ENCODE results near the gene CDK18.

The CDK18 gene

GRCh38 chr1:205492201-205492667 lies 12.2 kb upstream of the CDK18 start:
- FAIRE-seq (no peak), DNase-seq (ENCODE audit: insufficient read length, low spot score) (no peak)
- TF ChIP-seq, protein P1, sequence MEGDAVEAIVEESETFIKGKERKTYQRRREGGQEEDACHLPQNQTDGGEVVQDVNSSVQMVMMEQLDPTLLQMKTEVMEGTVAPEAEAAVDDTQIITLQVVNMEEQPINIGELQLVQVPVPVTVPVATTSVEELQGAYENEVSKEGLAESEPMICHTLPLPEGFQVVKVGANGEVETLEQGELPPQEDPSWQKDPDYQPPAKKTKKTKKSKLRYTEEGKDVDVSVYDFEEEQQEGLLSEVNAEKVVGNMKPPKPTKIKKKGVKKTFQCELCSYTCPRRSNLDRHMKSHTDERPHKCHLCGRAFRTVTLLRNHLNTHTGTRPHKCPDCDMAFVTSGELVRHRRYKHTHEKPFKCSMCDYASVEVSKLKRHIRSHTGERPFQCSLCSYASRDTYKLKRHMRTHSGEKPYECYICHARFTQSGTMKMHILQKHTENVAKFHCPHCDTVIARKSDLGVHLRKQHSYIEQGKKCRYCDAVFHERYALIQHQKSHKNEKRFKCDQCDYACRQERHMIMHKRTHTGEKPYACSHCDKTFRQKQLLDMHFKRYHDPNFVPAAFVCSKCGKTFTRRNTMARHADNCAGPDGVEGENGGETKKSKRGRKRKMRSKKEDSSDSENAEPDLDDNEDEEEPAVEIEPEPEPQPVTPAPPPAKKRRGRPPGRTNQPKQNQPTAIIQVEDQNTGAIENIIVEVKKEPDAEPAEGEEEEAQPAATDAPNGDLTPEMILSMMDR (IDR thresholded peaks at IDR 0.05; ENCODE audit: insufficient read depth, missing control alignments), result no peak

- FAIRE-seq (no peak), DNase-seq (ENCODE audit: insufficient read length, low spot score) (no peak)
- TF ChIP-seq, protein P1 (IDR thresholded peaks at IDR 0.05; ENCODE audit: insufficient read depth, missing control alignments), result no peak
Observed at GRCh38 chr1:205492774-205493173, 11.7 kb upstream of the CDK18 start.

DNA sequence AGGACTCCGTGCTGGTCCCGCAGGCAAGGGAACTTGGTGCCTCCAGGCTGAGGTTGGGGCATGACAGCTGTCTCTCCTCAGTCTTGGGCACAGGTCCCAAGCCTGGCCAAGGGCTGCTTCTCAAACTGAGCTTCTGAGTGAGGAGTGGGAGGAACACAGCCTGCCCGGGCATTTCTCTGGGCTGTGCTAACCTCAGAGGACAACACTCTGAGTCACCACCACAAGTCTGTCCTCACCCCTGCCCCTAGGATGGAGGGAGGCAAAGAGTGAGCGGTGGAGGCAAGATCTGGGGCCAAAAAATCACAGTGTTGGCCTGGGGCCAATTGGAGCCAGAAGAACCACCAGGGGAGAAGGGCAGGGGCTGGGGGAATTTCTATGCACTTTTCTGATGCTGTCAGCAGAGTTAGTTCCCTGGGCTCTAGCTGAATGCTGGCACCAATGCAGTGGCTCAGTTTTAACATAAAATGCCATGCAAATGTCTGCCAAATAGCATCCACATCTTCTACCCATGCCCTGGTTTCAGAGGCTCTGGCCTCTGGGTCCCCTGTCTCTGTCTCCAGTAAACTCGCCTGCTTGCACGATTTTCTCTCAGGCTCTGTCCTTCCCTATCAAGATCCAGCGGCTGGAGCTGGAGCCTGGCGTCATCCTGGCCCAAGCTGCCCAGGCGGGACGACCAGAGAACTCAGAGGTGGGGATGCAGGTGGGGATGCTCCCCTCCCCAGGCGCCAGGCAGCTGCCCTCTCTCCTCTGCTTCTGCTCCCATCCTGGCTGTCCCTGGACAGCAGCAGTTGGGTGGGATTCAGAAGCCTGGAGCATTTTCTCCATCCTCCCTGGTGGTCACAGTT lies 11.0 kb upstream of the CDK18 start:
- DNase-seq (ENCODE audit: insufficient read length, low spot score), result no peak
- no peak for FAIRE-seq
- TF ChIP-seq, protein P1 (IDR thresholded peaks at IDR 0.05; ENCODE audit: insufficient read depth, missing control alignments), result no peak

- DNase-seq (ENCODE audit: insufficient read length, low spot score) (no peak), FAIRE-seq (no peak)
- TF ChIP-seq, protein P1 (IDR thresholded peaks at IDR 0.05; ENCODE audit: insufficient read depth, missing control alignments), result peak; percentile 7
Observed at GRCh38 chr1:205494115-205494514, 10.4 kb upstream of the CDK18 start.

GRCh38 chr1:205495237-205495823 lies 9.1 kb upstream of the CDK18 start:
- DNase-seq (ENCODE audit: insufficient read length, low spot score) (no peak), FAIRE-seq (no peak)
- TF ChIP-seq, protein P1 (IDR thresholded peaks at IDR 0.05; ENCODE audit: insufficient read depth, missing control alignments), result peak; percentile 9

- FAIRE-seq (no peak), DNase-seq (ENCODE audit: insufficient read length, low spot score) (no peak)
- TF ChIP-seq, protein P1 (IDR thresholded peaks at IDR 0.05; ENCODE audit: insufficient read depth, missing control alignments), result no peak
Observed at GRCh38 chr1:205496661-205497060, 7.8 kb upstream of the CDK18 start.

GRCh38 chr1:205497351-205497750 lies 7.1 kb upstream of the CDK18 start:
- TF ChIP-seq, protein P1 (IDR thresholded peaks at IDR 0.05; ENCODE audit: insufficient read depth, missing control alignments), result no peak
- DNase-seq (ENCODE audit: insufficient read length, low spot score) (no peak), FAIRE-seq (no peak)
